OCI-LY3 (cell line): ENCODE data around the gene IVNS1ABP.
"Not testable (repeated sequence)": the region's sequence is repeated elsewhere in the genome, so short reads cannot be mapped to it uniquely, and the experiment has no call there.

Experiments used
- H2AFZ ChIP-seq: fragments of 200-600, 300-600 bp; shearing (Covaris generic); 2 replicates; pipeline ENCODE4 v1.6.0; 2014; ENCODE audit warnings: antibody characterized with exemption, low read depth, low read length
- H3K27ac ChIP-seq: fragments of 200-600, 300-600 bp; sonication (generic); 2 replicates; pipeline ENCODE4 v1.5.1; 2014; ENCODE audit warnings: mild to moderate bottlenecking, low read length, moderate library complexity, mixed read lengths
- H3K27me3 ChIP-seq: fragments of 200-600, 300-600 bp; sonication (generic); 2 replicates; pipeline ENCODE4 v1.6.1; 2014; ENCODE audit warnings: low read depth, low read length, mixed read lengths
- H3K36me3 ChIP-seq: fragments of 200-600, 300-600 bp; sonication (generic); replicated peaks from 2 replicates; pipeline ENCODE3; 2014; ENCODE audit warnings: low read depth, low read length, mixed read lengths
- H3K4me1 ChIP-seq: fragments of 300-600, 200-600 bp; sonication (generic); 2 replicates; pipeline ENCODE4 v1.6.1; 2014; ENCODE audit warnings: low read length, mixed read lengths
- H3K4me2 ChIP-seq: fragments of 200-600, 300-600 bp; sonication (generic); 2 replicates; pipeline ENCODE4 v1.6.1; 2014; ENCODE audit warnings: low read length, mixed read lengths
- H3K4me3 ChIP-seq: fragments of 300-600, 200-600 bp; sonication (generic); 2 replicates; pipeline ENCODE4 v1.5.1; 2014; ENCODE audit warnings: antibody characterized with exemption, mild to moderate bottlenecking, low read length, moderate library complexity
- H3K79me2 ChIP-seq: fragments of 300-600, 200-600 bp; shearing (Covaris generic); 2 replicates; pipeline ENCODE4 v1.6.1; 2014; ENCODE audit warnings: mild to moderate bottlenecking, low read length, mixed read lengths
- H3K9ac ChIP-seq: fragments of 300-600, 200-600 bp; shearing (Covaris generic); 2 replicates; pipeline ENCODE4 v1.6.0; 2014; ENCODE audit warnings: mild to moderate bottlenecking, low read length, moderate library complexity
- H3K9me3 ChIP-seq: fragments of 200-600, 300-600 bp; shearing (Covaris generic); 2 replicates; pipeline ENCODE4 v1.6.1; 2014; ENCODE audit warnings: low read length, mixed read lengths; ENCODE audit not compliant: insufficient read depth
- H4K20me1 ChIP-seq: fragments of 200-600, 300-600 bp; sonication (generic); 2 replicates; pipeline ENCODE4 v1.6.1; 2016; ENCODE audit warnings: low read length, mixed read lengths; ENCODE audit not compliant: insufficient read depth
- CTCF ChIP-seq: fragments of 200-600, 300-600 bp; sonication (generic); IDR thresholded peaks from 2 replicates; pipeline ENCODE4 v1.5.1; 2014; ENCODE audit warnings: antibody characterized with exemption, low read length, low read depth
- EZH2phosphoT487 ChIP-seq: fragments of 200-600 bp; shearing (Covaris generic); IDR thresholded peaks from 2 replicates; pipeline ENCODE4 v1.6.1; 2018; ENCODE audit warnings: antibody characterized with exemption, mixed run types, low read depth

Gene IVNS1ABP

GRCh38 chr1:185317034-185317885, at the start of gene IVNS1ABP:
Gene IVNS1ABP, minus strand, starts transcription at chr1:185317243. Its CDS starts 7,750 bp downstream, at chr1:185309493.
- Histone ChIP-seq H4K20me1 (peaks cover 38% of the 10 kb centered on the region), H3K4me2 (peak within 1 kb of the TSS; percentile 99), H2AFZ (no peak within 1 kb of the TSS), H3K36me3 (peaks cover 57% of the 10 kb centered on the region), H3K79me2 (peaks cover 72% of the 10 kb centered on the region), H3K27ac (peak within 1 kb of the TSS; percentile 99), H3K9me3 (no peaks in the 10 kb centered on the region), H3K9ac (peak within 1 kb of the TSS; percentile 99), H3K27me3 (no peaks in the 10 kb centered on the region), H3K4me3 (peak within 1 kb of the TSS; percentile 85), H3K4me1 (peaks cover 48% of the 10 kb centered on the region)
- TF ChIP-seq CTCF, result peak; percentile 72
- TF ChIP-seq EZH2phosphoT487, result no peak

- peaks cover 7% of the 10 kb centered on the region; the same call in 1 of the 2 replicates for H3K9me3 ChIP-seq
- peaks cover 10% of the 10 kb centered on the region for H3K4me1 ChIP-seq
- TF ChIP-seq EZH2phosphoT487, result no peak
- TF ChIP-seq CTCF, result no peak
- no peaks in the 10 kb centered on the region for H3K27me3 ChIP-seq
- H3K4me2 ChIP-seq, result no peak overlapping the region
- H3K27ac ChIP-seq, result no peak overlapping the region
- H4K20me1 ChIP-seq, result no peaks in the 10 kb centered on the region
- H3K9ac ChIP-seq, result no peak overlapping the region
- no peaks in the 10 kb centered on the region for H3K79me2 ChIP-seq
- H3K4me3 ChIP-seq, result no peak overlapping the region
- peaks cover 3% of the 10 kb centered on the region for H3K36me3 ChIP-seq
- H2AFZ ChIP-seq, result no peak overlapping the region
These were observed 48.9 kb upstream of the IVNS1ABP start for GRCh38 chr1:185365951-185366350.

- H3K4me3 ChIP-seq, H4K20me1 ChIP-seq, H3K79me2 ChIP-seq, H3K27ac ChIP-seq, H3K36me3 ChIP-seq, H2AFZ ChIP-seq, H3K27me3 ChIP-seq, H3K9ac ChIP-seq, H3K9me3 ChIP-seq, H3K4me2 ChIP-seq: not testable (repeated sequence)
- H3K4me1 ChIP-seq, result peaks cover 10% of the 10 kb centered on the region
These were observed 47.5 kb upstream of the IVNS1ABP start for GRCh38 chr1:185364528-185364927.

GRCh38 chr1:185363205-185363604, 46.2 kb upstream of the IVNS1ABP start:
- TF ChIP-seq CTCF (no peak), EZH2phosphoT487 (no peak)

More at GRCh38 chr1:185363205-185363604, 46.2 kb upstream of the IVNS1ABP start:
- H2AFZ ChIP-seq, result no peak overlapping the region
- H3K4me1 ChIP-seq, result peaks cover under 1% of the 10 kb centered on the region; the same call in 1 of the 2 replicates
- no peak overlapping the region for H3K4me3 ChIP-seq
- H3K27ac ChIP-seq, result no peak overlapping the region
- H3K36me3 ChIP-seq, result peaks cover 3% of the 10 kb centered on the region
- no peak overlapping the region for H3K4me2 ChIP-seq
- H3K27me3 ChIP-seq, result no peaks in the 10 kb centered on the region
- peaks cover 8% of the 10 kb centered on the region; the same call in 1 of the 2 replicates for H3K9me3 ChIP-seq
- H4K20me1 ChIP-seq, result no peaks in the 10 kb centered on the region
- no peaks in the 10 kb centered on the region for H3K79me2 ChIP-seq
- H3K9ac ChIP-seq, result no peak overlapping the region
